Stimulated activated naive CD8-positive, alpha-beta T cell treated with anti-CD3 and anti-CD28 coated beads, Interleukin-15, Interleukin-2, amounts not matched to agents 100 ng/mL and 50 ng/mL, for 24 hours (primary cell): ENCODE data around the gene SSBP3.

ENCODE experiments used
- H3K27ac Mint-ChIP-seq: one replicate; pipeline ENCODE4 v1.8.0; 2021; ENCODE audit warnings: mild to moderate bottlenecking, mixed read lengths
- H3K27me3 Mint-ChIP-seq: one replicate; pipeline ENCODE4 v1.8.0; 2021; ENCODE audit warnings: mixed read lengths
- H3K36me3 Mint-ChIP-seq: one replicate; pipeline ENCODE4 v1.8.0; 2021; ENCODE audit warnings: low read depth, mixed read lengths
- H3K4me1 Mint-ChIP-seq: one replicate; pipeline ENCODE4 v1.8.0; 2021; ENCODE audit warnings: low read depth, mixed read lengths
- H3K4me3 Mint-ChIP-seq: one replicate; pipeline ENCODE4 v1.8.0; 2021; ENCODE audit warnings: mild to moderate bottlenecking, mixed read lengths
- H3K9me3 Mint-ChIP-seq: one replicate; pipeline ENCODE4 v1.8.0; 2021; ENCODE audit warnings: mixed read lengths

SSBP3 gene

GRCh38 chr1:54345116-54345515, 61.1 kb downstream of the SSBP3 start:
- Mint-ChIP-seq H3K4me3 (no peak overlapping the region), H3K27ac (no peak overlapping the region), H3K27me3 (no peaks in the 10 kb centered on the region), H3K4me1 (peaks cover 3% of the 10 kb centered on the region), H3K9me3 (no peaks in the 10 kb centered on the region), H3K36me3 (peaks cover 14% of the 10 kb centered on the region)

GRCh38 chr1:54342742-54343687, 63.2 kb downstream of the SSBP3 start:
- Mint-ChIP-seq H3K36me3 (peaks cover 10% of the 10 kb centered on the region), H3K9me3 (no peaks in the 10 kb centered on the region), H3K4me3 (no peak overlapping the region), H3K27me3 (no peaks in the 10 kb centered on the region), H3K4me1 (peaks cover 7% of the 10 kb centered on the region), H3K27ac (no peak overlapping the region)

- Mint-ChIP-seq H3K36me3 (peaks cover 10% of the 10 kb centered on the region), H3K9me3 (no peaks in the 10 kb centered on the region), H3K4me1 (peaks cover 8% of the 10 kb centered on the region), H3K4me3 (no peak overlapping the region), H3K27me3 (no peaks in the 10 kb centered on the region), H3K27ac (no peak overlapping the region)
Observed at GRCh38 chr1:54342288-54342687, 63.9 kb downstream of the SSBP3 start.

GRCh38 chr1:54341763-54342162, 64.4 kb downstream of the SSBP3 start:
- no peaks in the 10 kb centered on the region for H3K27me3 Mint-ChIP-seq
- no peaks in the 10 kb centered on the region for H3K9me3 Mint-ChIP-seq
- no peak overlapping the region for H3K4me3 Mint-ChIP-seq
- peaks cover 10% of the 10 kb centered on the region for H3K36me3 Mint-ChIP-seq
- no peak overlapping the region for H3K27ac Mint-ChIP-seq
- peaks cover 8% of the 10 kb centered on the region for H3K4me1 Mint-ChIP-seq

GRCh38 chr1:54340878-54341277, 65.3 kb downstream of the SSBP3 start:
- peaks cover 8% of the 10 kb centered on the region for H3K4me1 Mint-ChIP-seq
- H3K27me3 Mint-ChIP-seq: no peaks in the 10 kb centered on the region
- H3K4me3 Mint-ChIP-seq: no peak overlapping the region
- no peaks in the 10 kb centered on the region for H3K9me3 Mint-ChIP-seq
- peaks cover 10% of the 10 kb centered on the region for H3K36me3 Mint-ChIP-seq
- no peak overlapping the region for H3K27ac Mint-ChIP-seq

GRCh38 chr1:54340434-54340833, 65.8 kb downstream of the SSBP3 start:
- no peak overlapping the region for H3K27ac Mint-ChIP-seq
- no peaks in the 10 kb centered on the region for H3K9me3 Mint-ChIP-seq
- H3K27me3 Mint-ChIP-seq: no peaks in the 10 kb centered on the region

GRCh38 chr1:54339126-54339525, 67.1 kb downstream of the SSBP3 start:
- H3K27ac Mint-ChIP-seq: no peak overlapping the region
- no peak overlapping the region for H3K4me3 Mint-ChIP-seq
- no peaks in the 10 kb centered on the region for H3K27me3 Mint-ChIP-seq
- peaks cover 8% of the 10 kb centered on the region for H3K4me1 Mint-ChIP-seq
- peaks cover 5% of the 10 kb centered on the region for H3K36me3 Mint-ChIP-seq
- H3K9me3 Mint-ChIP-seq: no peaks in the 10 kb centered on the region

More at GRCh38 chr1:54340434-54340833, 65.8 kb downstream of the SSBP3 start:
- Mint-ChIP-seq H3K36me3 (peaks cover 10% of the 10 kb centered on the region), H3K4me3 (no peak overlapping the region), H3K4me1 (peaks cover 8% of the 10 kb centered on the region)

- no peaks in the 10 kb centered on the region for H3K27me3 Mint-ChIP-seq
- H3K9me3 Mint-ChIP-seq: no peaks in the 10 kb centered on the region
- no peak overlapping the region for H3K27ac Mint-ChIP-seq
- H3K36me3 Mint-ChIP-seq: peaks cover 5% of the 10 kb centered on the region
- H3K4me1 Mint-ChIP-seq: peaks cover 8% of the 10 kb centered on the region
- no peak overlapping the region for H3K4me3 Mint-ChIP-seq
Observed at GRCh38 chr1:54338464-54338863, 67.7 kb downstream of the SSBP3 start.

- no peak overlapping the region for H3K4me3 Mint-ChIP-seq
- H3K27me3 Mint-ChIP-seq: no peaks in the 10 kb centered on the region
- peaks cover 8% of the 10 kb centered on the region for H3K4me1 Mint-ChIP-seq
- H3K27ac Mint-ChIP-seq: no peak overlapping the region
- H3K36me3 Mint-ChIP-seq: peaks cover 5% of the 10 kb centered on the region
- no peaks in the 10 kb centered on the region for H3K9me3 Mint-ChIP-seq
Observed at GRCh38 chr1:54337928-54338327, 68.3 kb downstream of the SSBP3 start.

- Mint-ChIP-seq H3K27me3 (no peaks in the 10 kb centered on the region), H3K27ac (no peak overlapping the region), H3K9me3 (no peaks in the 10 kb centered on the region), H3K4me3 (no peak overlapping the region), H3K36me3 (peaks cover 5% of the 10 kb centered on the region), H3K4me1 (peaks cover 10% of the 10 kb centered on the region)
Observed at GRCh38 chr1:54337034-54337433, 69.2 kb downstream of the SSBP3 start.

GRCh38 chr1:54336116-54336515, 70.1 kb downstream of the SSBP3 start:
- Mint-ChIP-seq H3K36me3 (no peaks in the 10 kb centered on the region), H3K4me1 (peaks cover 18% of the 10 kb centered on the region), H3K9me3 (no peaks in the 10 kb centered on the region)

GRCh38 chr1:54335755-54336108, 70.5 kb downstream of the SSBP3 start:
- H3K36me3 Mint-ChIP-seq: no peaks in the 10 kb centered on the region
- H3K27me3 Mint-ChIP-seq: no peaks in the 10 kb centered on the region
- no peaks in the 10 kb centered on the region for H3K9me3 Mint-ChIP-seq
- H3K4me3 Mint-ChIP-seq: no peak overlapping the region
- H3K4me1 Mint-ChIP-seq: peaks cover 22% of the 10 kb centered on the region
- no peak overlapping the region for H3K27ac Mint-ChIP-seq

More at GRCh38 chr1:54336116-54336515, 70.1 kb downstream of the SSBP3 start:
- Mint-ChIP-seq H3K27ac (no peak overlapping the region), H3K27me3 (no peaks in the 10 kb centered on the region), H3K4me3 (no peak overlapping the region)

GRCh38 chr1:54335011-54335754, 71.0 kb downstream of the SSBP3 start:
- no peak overlapping the region for H3K4me3 Mint-ChIP-seq
- H3K9me3 Mint-ChIP-seq: no peaks in the 10 kb centered on the region
- peaks cover 26% of the 10 kb centered on the region for H3K4me1 Mint-ChIP-seq
- H3K27me3 Mint-ChIP-seq: no peaks in the 10 kb centered on the region
- H3K36me3 Mint-ChIP-seq: no peaks in the 10 kb centered on the region
- no peak overlapping the region for H3K27ac Mint-ChIP-seq

- no peaks in the 10 kb centered on the region for H3K36me3 Mint-ChIP-seq
- no peak overlapping the region for H3K27ac Mint-ChIP-seq
- H3K4me1 Mint-ChIP-seq: peaks cover 19% of the 10 kb centered on the region
- H3K4me3 Mint-ChIP-seq: no peak overlapping the region
- no peaks in the 10 kb centered on the region for H3K27me3 Mint-ChIP-seq
- H3K9me3 Mint-ChIP-seq: no peaks in the 10 kb centered on the region
Observed at GRCh38 chr1:54332781-54333585, 73.2 kb downstream of the SSBP3 start.
